GM10847 (cell line): ENCODE results near the gene PDCD1LG2.

Experiments
- POLR2A ChIP-seq: IDR thresholded peaks from 2 replicates; pipeline ENCODE4 v1.6.1; 2011; ENCODE audit not compliant: insufficient read length; ENCODE audit errors: extremely low read depth

Gene PDCD1LG2

GRCh38 chr9:5571629-5572232, 61.4 kb downstream of the PDCD1LG2 start:
- TF ChIP-seq POLR2A: no peak

GRCh38 chr9:5574097-5574496, 63.8 kb downstream of the PDCD1LG2 start:
- TF ChIP-seq POLR2A: no peak

GRCh38 chr9:5575000-5575399, 64.7 kb downstream of the PDCD1LG2 start:
- no peak for TF ChIP-seq POLR2A

GRCh38 chr9:5577225-5577624, 66.9 kb downstream of the PDCD1LG2 start:
- no peak for TF ChIP-seq POLR2A

GRCh38 chr9:5578018-5578697, 67.8 kb downstream of the PDCD1LG2 start:
- TF ChIP-seq POLR2A: no peak

GRCh38 chr9:5578698-5579085, 68.4 kb downstream of the PDCD1LG2 start:
- TF ChIP-seq POLR2A: no peak

DNA sequence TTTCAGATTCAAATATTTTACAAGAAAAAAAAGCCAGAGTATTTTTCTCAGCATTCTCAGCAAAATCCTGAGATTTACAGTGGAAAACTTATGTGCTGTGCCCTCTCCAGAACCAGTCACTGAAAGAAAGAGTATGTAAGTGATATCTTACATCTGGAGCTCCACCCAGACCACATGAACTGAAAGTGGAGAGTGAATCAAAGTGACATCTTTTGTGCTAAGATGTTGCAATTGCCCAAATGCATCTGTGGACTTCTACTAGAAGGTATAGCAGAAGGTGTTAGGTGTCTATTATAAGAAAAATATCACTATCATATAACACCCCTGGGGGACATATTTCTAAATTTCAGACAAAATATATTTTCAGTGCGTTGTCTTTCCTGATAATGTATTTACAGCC, 69.5 kb downstream of the PDCD1LG2 start:
- no peak for TF ChIP-seq POLR2A

GRCh38 chr9:5580650-5581049, 70.3 kb downstream of the PDCD1LG2 start:
- no peak for TF ChIP-seq POLR2A

GRCh38 chr9:5582835-5583195, 72.5 kb downstream of the PDCD1LG2 start:
- TF ChIP-seq POLR2A: no peak

GRCh38 chr9:5586391-5586802, 76.1 kb downstream of the PDCD1LG2 start:
- no peak for TF ChIP-seq POLR2A

GRCh38 chr9:5587024-5587423, 76.7 kb downstream of the PDCD1LG2 start:
- no peak for TF ChIP-seq POLR2A

DNA sequence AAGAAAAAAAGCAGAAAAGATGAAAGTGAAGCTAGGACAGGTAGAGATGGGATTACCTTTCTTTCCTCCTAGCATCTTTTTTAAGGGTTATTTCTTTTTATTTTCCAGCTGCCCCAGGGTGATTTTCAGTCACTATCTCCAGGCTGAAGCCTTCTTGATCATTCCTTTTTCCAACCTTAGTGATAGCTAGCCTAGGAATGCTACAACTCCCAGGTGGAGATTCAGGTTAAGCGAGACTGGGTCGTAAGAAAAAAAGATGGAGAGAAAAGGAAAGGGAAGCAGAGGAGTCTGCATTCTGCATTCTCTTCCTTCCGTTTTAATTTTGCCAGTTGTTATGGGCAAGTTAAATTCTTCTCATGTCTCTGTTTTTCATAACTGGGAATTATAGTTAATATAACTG, 81.9 kb downstream of the PDCD1LG2 start:
- no peak for TF ChIP-seq POLR2A

DNA sequence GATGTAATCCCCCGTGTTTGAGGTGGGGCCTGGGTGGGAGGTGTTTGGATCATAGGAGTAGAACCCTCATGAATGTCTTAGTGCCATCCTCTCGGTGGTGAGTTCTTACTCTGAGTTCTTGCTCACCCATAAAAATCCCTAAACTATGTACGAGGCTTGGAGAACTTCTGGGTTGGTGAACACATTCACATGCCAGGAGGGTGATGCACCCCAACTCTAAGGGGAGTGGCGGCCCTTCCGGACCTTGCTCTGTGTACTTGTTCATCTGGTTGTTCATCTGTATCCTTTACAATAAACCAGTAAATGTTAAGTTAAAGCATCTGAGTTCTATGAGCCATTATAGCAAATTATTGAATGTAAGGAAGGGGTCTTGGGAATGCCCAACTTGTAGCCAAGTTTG, 82.6 kb downstream of the PDCD1LG2 start:
- TF ChIP-seq POLR2A: no peak

DNA sequence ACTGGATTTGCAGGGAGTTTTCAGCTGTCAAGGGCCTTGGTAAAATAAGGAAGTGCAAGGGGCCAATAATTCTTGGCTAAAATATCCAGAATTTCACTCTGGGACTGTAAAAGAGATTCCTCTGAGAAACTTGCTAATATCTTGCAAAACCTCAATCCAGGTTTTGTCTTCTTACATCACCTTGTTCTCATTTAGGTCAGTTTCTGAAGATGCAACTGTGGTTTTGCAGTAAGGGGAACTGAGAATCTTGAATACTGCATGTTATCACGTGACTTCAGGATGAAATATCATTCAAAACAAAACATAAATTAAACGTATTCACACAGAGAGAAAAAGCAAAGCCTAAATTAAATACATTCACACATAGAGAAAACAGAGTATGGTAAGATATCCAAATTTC, 83.6 kb downstream of the PDCD1LG2 start:
- TF ChIP-seq POLR2A: no peak

GRCh38 chr9:5596173-5596572, 85.8 kb downstream of the PDCD1LG2 start:
- TF ChIP-seq POLR2A: no peak

DNA sequence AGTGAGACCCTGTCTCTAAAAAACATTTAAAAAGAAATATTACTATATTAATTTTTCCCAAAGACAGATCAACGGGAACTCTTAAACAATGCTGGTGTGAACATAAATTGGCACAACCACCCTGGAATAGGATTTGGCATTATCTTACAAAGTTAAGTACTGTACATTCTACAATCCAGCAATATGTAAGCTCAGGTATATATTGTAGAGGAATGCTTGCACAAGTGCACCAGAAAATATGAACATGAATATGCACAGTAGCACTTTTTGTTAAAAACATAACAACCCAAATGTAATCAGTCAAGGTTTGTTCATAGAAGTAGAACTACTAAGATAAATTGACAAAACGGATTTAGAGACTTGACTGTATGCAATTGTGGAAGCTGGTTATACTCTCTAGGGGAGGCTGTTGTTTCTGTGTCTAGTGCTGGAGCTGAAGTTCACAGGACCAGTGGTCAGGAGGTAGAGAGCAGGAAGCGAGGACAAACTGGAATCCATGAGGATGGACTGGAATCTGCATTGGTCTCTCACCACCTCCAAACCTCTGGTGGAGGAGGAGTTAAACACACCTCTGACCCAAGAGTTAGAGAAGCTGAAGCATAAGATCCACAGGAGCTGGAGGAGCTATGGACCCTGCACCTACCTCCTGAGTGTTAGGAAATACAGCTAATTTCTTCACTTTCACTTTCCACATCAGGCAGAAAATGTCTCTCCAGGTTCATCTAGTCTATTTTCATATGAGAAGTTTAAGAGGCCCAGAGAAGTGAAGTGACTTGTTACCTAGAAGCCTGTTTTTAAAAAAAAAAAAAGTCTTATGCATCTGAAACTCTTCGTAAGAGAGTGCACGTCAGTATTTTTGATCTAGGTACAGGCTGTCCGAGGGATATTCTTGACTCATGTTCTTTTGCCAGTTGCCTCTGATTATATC, 98.2 kb downstream of the PDCD1LG2 start:
- no peak for TF ChIP-seq POLR2A
